SK-N-SH (cell line): ENCODE data around the gene NCOR2. TPM values are rescaled to one million over a fixed set of nuclear protein-coding genes. Genes with fewer than 3 reads are reported as not detected.

Experiments used
- CTCF ChIA-PET: fragments of 300-600, 350-600 bp; formaldehyde crosslinking; extraction: SDS; loops from one replicate; lab custom pipeline; 2021; lab: Yijun Ruan, JAX
- POLR2A ChIA-PET: fragments of 350-600 bp; sonication (Branson Sonifier 250); formaldehyde crosslinking; extraction: SDS; loops from one replicate; lab custom pipeline; 2020; ENCODE audit warnings: antibody characterized with exemption, inconsistent platforms; lab: Yijun Ruan, JAX
- DNase-seq: peaks from one replicate; pipeline ENCODE4 v3.0.0; 2012
- H2AFZ ChIP-seq: fragments of 200-600 bp; sonication (generic); 2 replicates; pipeline ENCODE4 v1.8.1; 2016; ENCODE audit warnings: antibody characterized with exemption, mild to moderate bottlenecking, low read depth
- H3F3A ChIP-seq: fragments of 200-600 bp; sonication (generic); replicated peaks from 2 replicates; pipeline ENCODE3; 2016; ENCODE audit warnings: antibody characterized with exemption, mild to moderate bottlenecking; ENCODE audit not compliant: insufficient read depth
- H3K27ac ChIP-seq, 2 experiments: fragments of 200-500 bp in 1 of 2; fragments of 200-600 bp in 1 of 2; sonication (Bioruptor generic) in 1 of 2; sonication (generic), shearing (Covaris generic) in 1 of 2; 2 replicates each; pipeline versions ENCODE4 v1.5.1 to v1.6.1; 2014 to 2016; ENCODE audit warnings: low read depth in 2 of 2, inconsistent platforms in 1 of 2, low read length in 1 of 2, mild to moderate bottlenecking in 1 of 2, mixed read lengths in 1 of 2
- H3K27me3 ChIP-seq: fragments of 200-600 bp; sonication (generic), shearing (Covaris generic); 2 replicates; pipeline ENCODE4 v1.6.1; 2016; ENCODE audit warnings: mixed run types; ENCODE audit not compliant: insufficient read depth
- H3K36me3 ChIP-seq, 2 experiments: fragments of 200-500 bp in 1 of 2; fragments of 200-600 bp in 1 of 2; sonication (Bioruptor generic) in 1 of 2; sonication (generic) in 1 of 2; replicated peaks in 1 of 2; 2 replicates each; pipeline versions ENCODE3 to v1.5.1; 2014 to 2016; ENCODE audit warnings: low read length in 1 of 2, mild to moderate bottlenecking in 1 of 2; ENCODE audit not compliant: insufficient read depth in 2 of 2, control insufficient read depth in 1 of 2
- H3K4me1 ChIP-seq, 2 experiments: fragments of 200-500 bp in 1 of 2; fragments of 200-600 bp in 1 of 2; sonication (Bioruptor generic) in 1 of 2; sonication (generic), shearing (Covaris generic) in 1 of 2; 2 replicates each; pipeline versions ENCODE4 v1.5.1 to v1.6.1; 2014 to 2016; ENCODE audit warnings: low read depth in 1 of 2, low read length in 1 of 2, mixed run types in 1 of 2; ENCODE audit not compliant: insufficient read depth in 2 of 2, control insufficient read depth in 1 of 2
- H3K4me2 ChIP-seq: fragments of 200-600 bp; sonication (generic), shearing (Covaris generic); 2 replicates; pipeline ENCODE4 v1.6.1; 2017; ENCODE audit warnings: mixed run types
- H3K4me3 ChIP-seq, 2 experiments: fragments of 200-500 bp in 1 of 2; fragments of 200-600 bp in 1 of 2; sonication (Bioruptor generic) in 1 of 2; sonication (generic), shearing (Covaris generic) in 1 of 2; 2 replicates each; pipeline versions ENCODE4 v1.5.1 to v1.8.1; 2014 to 2016; ENCODE audit warnings: low read depth in 2 of 2, inconsistent platforms in 1 of 2, low read length in 1 of 2, mild to moderate bottlenecking in 1 of 2, mixed read lengths in 1 of 2, moderate library complexity in 1 of 2
- H3K79me2 ChIP-seq: fragments of 200-600 bp; sonication (generic); 2 replicates; pipeline ENCODE4 v1.8.1; 2017; ENCODE audit warnings: mild to moderate bottlenecking; ENCODE audit not compliant: insufficient read depth
- H3K9ac ChIP-seq: fragments of 200-600 bp; sonication (generic); 2 replicates; pipeline ENCODE4 v1.6.1; 2017; ENCODE audit warnings: mixed run types
- H3K9me2 ChIP-seq: fragments of 200-600 bp; sonication (generic); 2 replicates; pipeline ENCODE4 v1.6.1; 2017; ENCODE audit warnings: mixed run types
- H3K9me3 ChIP-seq: fragments of 200-600 bp; sonication (generic); 2 replicates; pipeline ENCODE4 v1.6.1; 2017; ENCODE audit warnings: mixed run types, mild to moderate bottlenecking, moderate library complexity
- H4K20me1 ChIP-seq: fragments of 200-600 bp; sonication (generic); 2 replicates; pipeline ENCODE4 v1.6.1; 2017; ENCODE audit warnings: mild to moderate bottlenecking, mixed run types; ENCODE audit not compliant: insufficient read depth
- CHD2 ChIP-seq: fragments of 150-350 bp; IDR thresholded peaks from 2 replicates; pipeline ENCODE4 v1.6.1; 2018; ENCODE audit warnings: low read length; ENCODE audit not compliant: partially characterized antibody
- ELF1 ChIP-seq: IDR thresholded peaks from 2 replicates; pipeline ENCODE4 v1.4.0; 2012
- EP300 ChIP-seq, 2 experiments: IDR thresholded peaks; 2 replicates each; pipeline versions ENCODE4 v1.4.0 to v1.6.1; 2012; ENCODE audit warnings: borderline replicate concordance in 1 of 2, low read depth in 1 of 2, low read length in 1 of 2
- EZH2phosphoT487 ChIP-seq: fragments of 200-600 bp; sonication (generic); IDR thresholded peaks from 2 replicates; pipeline ENCODE4 v1.6.1; 2017; ENCODE audit warnings: low read depth, mixed run types, mild to moderate bottlenecking, antibody characterized with exemption, moderate library complexity, borderline replicate concordance
- FOSL2 ChIP-seq: IDR thresholded peaks from 2 replicates; pipeline ENCODE4 v1.4.0; 2012; ENCODE audit warnings: low read depth, mild to moderate bottlenecking, moderate library complexity, borderline replicate concordance
- FOXM1 ChIP-seq: IDR thresholded peaks from 2 replicates; pipeline ENCODE4 v1.4.0; 2012; ENCODE audit warnings: low read depth, mild to moderate bottlenecking
- IRF3 ChIP-seq: fragments of 150-350 bp; IDR thresholded peaks from 2 replicates; pipeline ENCODE4 v1.6.1; 2016; ENCODE audit warnings: mild to moderate bottlenecking, low read depth, low read length
- JUND ChIP-seq: IDR thresholded peaks from 2 replicates; pipeline ENCODE4 v1.4.0; 2012
- MAX ChIP-seq: IDR thresholded peaks from 2 replicates; pipeline ENCODE4 v1.4.0; 2012; ENCODE audit warnings: low read depth
- MEF2A ChIP-seq: IDR thresholded peaks from 2 replicates; pipeline ENCODE4 v1.4.0; 2012; ENCODE audit warnings: low read depth, borderline replicate concordance
- MXI1 ChIP-seq: IDR thresholded peaks from 2 replicates; pipeline ENCODE4 v1.6.1; 2012; ENCODE audit warnings: mild to moderate bottlenecking, low read depth, low read length, improper control_type of control experiment
- NFIC ChIP-seq: IDR thresholded peaks from 2 replicates; pipeline ENCODE4 v1.4.0; 2012; ENCODE audit warnings: borderline replicate concordance
- NRF1 ChIP-seq: IDR thresholded peaks from 2 replicates; pipeline ENCODE4 v1.6.1; 2012; ENCODE audit warnings: low read depth, mild to moderate bottlenecking, low read length
- PBX3 ChIP-seq: IDR thresholded peaks from 2 replicates; pipeline ENCODE4; 2012
- POLR2AphosphoS5 ChIP-seq: IDR thresholded peaks from 2 replicates; pipeline ENCODE4 v1.6.1; 2012; ENCODE audit warnings: low read depth, low read length
- RCOR1 ChIP-seq: fragments of 150-350 bp; IDR thresholded peaks from 2 replicates; pipeline ENCODE4 v1.6.1; 2017; ENCODE audit warnings: antibody characterized with exemption, low read length
- REST ChIP-seq: IDR thresholded peaks from 2 replicates; pipeline ENCODE4 v1.6.1; 2012; ENCODE audit warnings: mild to moderate bottlenecking, low read depth, low read length, moderate library complexity
- RXRA ChIP-seq: IDR thresholded peaks from 2 replicates; pipeline ENCODE4 v1.4.0; 2012; ENCODE audit warnings: low read depth, mild to moderate bottlenecking, borderline replicate concordance
- TAF1 ChIP-seq: IDR thresholded peaks from 2 replicates; pipeline ENCODE4 v1.6.1; 2012; ENCODE audit warnings: low read depth, mild to moderate bottlenecking, low read length, moderate library complexity, borderline replicate concordance
- TCF12 ChIP-seq: IDR thresholded peaks from 2 replicates; pipeline ENCODE4 v1.4.0; 2012
- YY1 ChIP-seq: IDR thresholded peaks from 2 replicates; pipeline ENCODE4 v1.4.0; 2012; ENCODE audit warnings: low read depth, mild to moderate bottlenecking
- whole genome bisulfite sequencing: methylation state at CpG from one replicate; pipeline ENCODE4 v1.1.6; 2017; ENCODE audit warnings: low lambda C conversion rate; 5-methylcytosine and 5-hydroxymethylcytosine counted together
- polyA plus RNA-seq, 3 experiments: library from polyadenylated mRNA; depleted of rRNA; stranded (reverse); fragments of >200 nt; gene quantifications; 2 replicates each; pipeline ENCODE4 v1.2.3, GENCODE V29; 2012

NCOR2 gene
- polyA plus RNA-seq, 1 of the 3 experiments (the other 2 are of a cell fraction): 19.0 TPM

- Histone ChIP-seq H3K36me3 (no peaks in the 10 kb centered on the region), H3K79me2 (no peaks in the 10 kb centered on the region), H3K4me3 (no peak overlapping the region), H3K9ac (no peak overlapping the region), H3F3A (no peaks in the 10 kb centered on the region), H2AFZ (no peak overlapping the region), H3K9me2 (no peaks in the 10 kb centered on the region), H3K4me2 (peak overlapping the region; percentile 37; the same call in 1 of the 2 replicates), H3K4me1 (peaks cover 0 to 7% of the 10 kb centered on the region in 2 experiments; a peak in 2 of 4 replicates), H4K20me1 (no peaks in the 10 kb centered on the region), H3K27ac (peak overlapping the region in 1 of 2 experiments; percentile 53; a peak in 2 of 4 replicates), H3K27me3 (no peaks in the 10 kb centered on the region), H3K9me3 (no peaks in the 10 kb centered on the region)
- TF ChIP-seq NFIC: peak; percentile 76
- no peak for TF ChIP-seq TAF1
- no peak for TF ChIP-seq ELF1
- TF ChIP-seq FOSL2: peak; percentile 74; the same call in 1 of the 2 replicates
- TF ChIP-seq PBX3: no peak
- TF ChIP-seq RCOR1: no peak
- peak; percentile 53; the same call in 1 of the 2 replicates for TF ChIP-seq RXRA
- peak; percentile 52; the same call in 1 of the 2 replicates for TF ChIP-seq JUND
- peak; percentile 44 for TF ChIP-seq TCF12
- peak in 1 of 2 experiments; percentile 39; a peak in 1 of 4 replicates for TF ChIP-seq EP300 (IDR thresholded peaks at IDR 0.05; ENCODE audit: borderline replicate concordance in 1 of 2, low read depth in 1 of 2, low read length in 1 of 2)
- TF ChIP-seq MEF2A: no peak
- TF ChIP-seq NRF1: no peak
- no peak for TF ChIP-seq YY1
- DNase-seq: no peak
- 31% methylated on average over 5 of the region's 6 CpGs for WGBS
- CTCF ChIA-PET: no interaction called here
- POLR2A ChIA-PET: no interaction called here
Observed at GRCh38 chr12:124592050-124592449, 24.6 kb upstream of the NCOR2 start.

- H3F3A ChIP-seq: no peaks in the 10 kb centered on the region
- CTCF ChIA-PET: no interaction called here
Observed at GRCh38 chr12:124590447-124590846, 23.0 kb upstream of the NCOR2 start.

More at GRCh38 chr12:124590447-124590846, 23.0 kb upstream of the NCOR2 start:
- no peak overlapping the region for H3K9ac ChIP-seq
- H3K27ac ChIP-seq: no peak overlapping the region
- peaks cover 0 to 7% of the 10 kb centered on the region in 2 experiments; a peak in 2 of 4 replicates for H3K4me1 ChIP-seq
- no peaks in the 10 kb centered on the region for H3K79me2 ChIP-seq
- no peak overlapping the region for H2AFZ ChIP-seq
- no peaks in the 10 kb centered on the region for H3K36me3 ChIP-seq
- TF ChIP-seq FOSL2 (no peak), TAF1 (no peak), POLR2AphosphoS5 (no peak), FOXM1 (no peak), YY1 (no peak), PBX3 (no peak), CHD2 (no peak), RXRA (no peak), MAX (no peak), REST (no peak), EZH2phosphoT487 (no peak), RCOR1 (no peak), MXI1 (no peak), IRF3 (no peak)
- H3K9me3 ChIP-seq: no peaks in the 10 kb centered on the region
- H3K4me2 ChIP-seq: no peak overlapping the region
- DNase-seq: no peak
- H3K4me3 ChIP-seq: no peak overlapping the region
- no peaks in the 10 kb centered on the region for H4K20me1 ChIP-seq
- no peaks in the 10 kb centered on the region for H3K27me3 ChIP-seq
- H3K9me2 ChIP-seq: no peaks in the 10 kb centered on the region
- POLR2A ChIA-PET: no interaction called here
- WGBS: 89% methylated on average over 6 of the region's 6 CpGs
